SKM-1 treated with dmso at 0.1 percent for 144 hours (cell line): ENCODE data around the gene SUGP2.
A peak's percentile ranks its signal among the peaks of the same experiment; 100 is the strongest.

Source experiments
- DNase-seq: peaks from one replicate; lab custom pipeline; 2025; ENCODE audit not compliant: unreplicated experiment; lab: John Stamatoyannopoulos, UW

SUGP2 gene

DNA sequence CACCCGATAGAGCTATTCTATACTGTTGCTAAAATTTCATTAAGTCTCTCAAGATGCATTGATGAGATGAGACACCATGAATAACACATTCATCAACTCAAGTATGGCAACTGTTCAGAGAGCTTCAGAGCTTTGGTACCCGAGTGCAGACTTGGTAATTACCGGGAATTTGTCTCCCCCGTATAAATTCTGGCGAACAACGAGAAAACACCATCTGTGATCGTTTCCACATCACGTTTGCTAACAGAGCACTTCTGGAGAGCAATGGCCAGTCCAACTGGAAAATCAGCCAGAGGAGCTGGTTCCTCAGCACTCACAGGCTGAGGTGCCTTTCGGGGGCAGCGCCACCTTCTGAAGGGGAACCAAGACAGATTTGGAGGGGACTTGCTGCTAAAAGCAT, 40.2 kb downstream of the SUGP2 start:
- DNase-seq = no peak

DNA sequence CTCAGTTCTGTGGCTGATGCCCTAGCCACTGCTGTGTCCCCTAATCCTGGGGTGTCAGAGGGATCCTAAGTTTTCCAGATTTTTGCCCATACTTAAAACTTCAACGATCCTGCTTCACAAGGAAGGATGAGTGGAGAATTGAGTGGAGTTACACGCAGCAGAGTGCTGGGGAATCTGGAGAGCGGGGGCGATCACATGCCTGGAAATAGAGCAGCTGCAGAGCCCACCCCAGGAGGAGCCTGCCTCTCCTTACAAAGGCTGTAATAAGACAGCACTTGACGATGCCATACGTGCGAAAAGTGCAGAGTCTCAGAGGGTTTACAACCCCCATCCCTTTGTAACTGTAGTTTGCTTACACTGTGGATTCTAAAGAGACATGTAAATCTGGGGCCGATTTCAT, 40.6 kb downstream of the SUGP2 start:
- no peak for DNase-seq

GRCh38 chr19:18991468-18991867, 41.8 kb downstream of the SUGP2 start:
- DNase-seq = no peak

GRCh38 chr19:18991006-18991405, 42.3 kb downstream of the SUGP2 start:
- no peak for DNase-seq

GRCh38 chr19:18990128-18990708, 43.1 kb downstream of the SUGP2 start:
- no peak for DNase-seq

DNA sequence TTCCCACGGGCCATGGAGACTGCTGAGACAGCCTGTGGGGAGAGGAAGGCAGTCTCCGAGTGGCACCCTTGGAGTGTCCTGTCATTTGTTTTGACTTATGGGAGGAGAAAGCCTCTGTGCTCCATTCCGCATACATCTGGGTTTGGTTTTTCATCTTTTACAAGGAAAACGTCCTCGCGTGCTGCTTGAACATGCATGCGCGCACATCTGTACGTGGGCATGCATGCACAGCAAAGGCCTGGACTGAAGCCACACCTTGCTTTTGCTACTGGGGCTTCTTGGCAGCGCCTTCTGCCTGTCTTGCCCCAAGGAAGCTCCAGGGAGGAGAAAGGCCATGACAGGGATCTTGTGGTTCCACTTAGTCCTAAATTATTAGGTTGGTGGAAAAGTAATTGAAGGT, 44.0 kb downstream of the SUGP2 start:
- DNase-seq = no peak

DNA sequence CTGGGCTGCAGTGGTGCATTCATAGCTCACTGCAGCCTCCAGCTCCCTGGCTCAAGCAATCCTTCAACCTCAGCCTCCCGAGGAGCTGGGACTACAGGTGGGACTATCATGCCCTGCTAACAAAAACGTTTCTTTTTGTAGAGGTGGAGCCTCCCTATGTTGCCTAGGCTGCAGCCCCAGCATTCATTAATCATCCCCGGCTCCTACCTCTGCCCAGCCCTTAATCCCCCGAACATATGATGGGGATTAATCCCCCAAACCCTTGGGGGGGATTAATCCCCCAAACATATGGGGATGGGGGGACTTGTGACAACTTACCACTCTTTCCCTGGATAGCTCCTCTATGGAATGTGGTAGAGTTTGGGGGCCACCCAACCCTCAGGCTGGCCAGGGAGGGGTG, 45.9 kb downstream of the SUGP2 start:
- no peak for DNase-seq

DNA sequence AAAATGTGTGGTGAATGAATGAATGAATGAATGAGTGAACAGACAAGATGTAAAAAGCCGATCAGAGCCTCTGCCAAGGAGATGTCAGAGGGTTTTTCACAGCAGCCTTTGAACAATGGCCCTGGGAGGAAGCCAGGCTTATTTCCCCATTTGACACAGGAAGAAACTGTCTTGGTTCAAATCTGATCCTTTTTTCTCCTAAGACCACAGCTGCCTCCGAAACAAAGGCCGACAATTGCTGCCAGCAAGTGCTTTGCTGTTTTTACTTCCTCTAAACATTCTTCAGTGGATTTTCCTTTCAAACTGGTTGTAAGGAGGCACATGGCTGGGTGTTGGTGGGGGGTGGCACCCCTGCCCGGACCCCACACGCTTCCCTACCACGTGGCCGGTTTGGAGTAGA, 48.1 kb downstream of the SUGP2 start:
- DNase-seq = peak; percentile 74

DNA sequence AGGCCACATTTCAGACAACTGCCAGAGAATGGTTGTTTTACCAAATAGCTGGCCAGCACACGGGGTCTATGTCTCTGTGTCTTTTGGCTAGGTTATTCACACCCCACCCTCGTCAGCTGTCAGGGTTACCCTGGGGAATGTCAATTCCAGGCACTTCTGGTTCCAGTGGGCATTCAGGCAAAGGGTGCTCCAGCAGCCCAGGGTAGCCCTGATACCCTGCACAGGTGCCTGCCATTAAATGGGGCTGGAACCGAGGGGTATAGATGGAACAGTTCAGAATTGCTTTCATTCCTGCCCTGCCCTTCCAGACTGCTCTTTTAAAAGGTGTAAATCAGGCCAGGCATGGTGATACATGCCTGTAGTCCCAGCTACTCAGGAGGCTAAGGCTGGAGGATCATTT, 49.1 kb downstream of the SUGP2 start:
- DNase-seq = no peak

DNA sequence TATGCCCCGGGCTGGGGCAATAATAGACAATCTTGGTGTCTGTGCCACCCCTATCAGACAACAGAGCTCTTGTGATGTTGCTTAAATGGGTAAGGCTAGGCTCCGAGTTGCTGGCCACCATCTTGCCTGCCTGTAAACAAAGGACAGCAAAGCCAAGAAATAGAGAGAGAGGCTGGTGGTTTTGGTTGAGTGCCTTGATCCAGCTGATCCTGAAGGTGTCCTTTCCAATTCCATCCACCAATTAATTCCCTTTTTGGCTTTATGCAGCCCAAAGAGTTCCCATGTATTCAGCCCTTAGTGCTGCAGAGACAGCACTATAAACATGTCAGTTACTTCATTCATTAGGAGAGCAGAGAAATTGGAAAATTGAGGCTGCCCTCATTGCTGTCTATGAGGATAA, 50.6 kb downstream of the SUGP2 start:
- no peak for DNase-seq

GRCh38 chr19:18980432-18981020, 52.8 kb downstream of the SUGP2 start:
- DNase-seq = no peak

DNA sequence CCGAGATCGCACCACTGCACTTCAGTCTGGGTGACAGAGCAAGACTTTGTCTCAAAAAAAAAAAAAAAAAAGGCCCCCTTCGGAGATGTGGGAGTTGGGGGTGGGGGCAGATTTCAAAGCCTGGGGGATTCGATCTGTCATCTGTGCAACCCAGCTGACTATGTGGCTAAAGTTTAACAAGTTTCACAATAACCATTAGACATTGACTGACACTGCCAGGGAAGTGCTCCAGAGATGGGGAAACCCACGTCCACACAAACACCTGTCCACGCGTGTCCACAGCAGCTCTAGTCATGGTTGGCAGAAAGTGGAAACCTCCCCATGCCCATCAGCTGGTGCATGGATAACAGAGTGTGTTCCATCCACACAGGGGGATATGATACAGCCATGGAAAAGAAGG, 54.7 kb downstream of the SUGP2 start:
- DNase-seq = no peak

DNA sequence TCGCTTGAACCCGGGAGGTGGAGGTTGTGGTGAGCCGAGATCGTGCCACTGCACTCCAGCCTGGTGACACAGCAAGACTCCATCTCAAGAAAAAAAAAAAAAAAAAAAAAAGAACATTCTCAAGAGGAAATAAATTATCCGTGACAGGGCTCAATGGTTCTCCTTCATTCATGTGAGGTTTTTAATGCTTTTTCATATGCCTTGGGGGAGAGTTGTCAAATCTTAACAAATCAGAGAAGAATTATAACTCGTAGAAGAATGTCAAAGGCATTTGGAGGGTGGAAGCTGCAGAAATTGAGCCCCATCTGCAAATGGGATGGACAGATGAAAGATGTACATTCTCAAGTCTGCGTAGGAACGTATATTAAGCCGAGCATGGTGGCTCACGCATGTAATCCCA, 57.4 kb downstream of the SUGP2 start:
- no peak for DNase-seq

GRCh38 chr19:18975011-18975410, 58.3 kb downstream of the SUGP2 start:
- DNase-seq = peak; percentile 11

- DNase-seq = no peak
Measured at GRCh38 chr19:18972851-18973250, 60.5 kb downstream of the SUGP2 start.

DNA sequence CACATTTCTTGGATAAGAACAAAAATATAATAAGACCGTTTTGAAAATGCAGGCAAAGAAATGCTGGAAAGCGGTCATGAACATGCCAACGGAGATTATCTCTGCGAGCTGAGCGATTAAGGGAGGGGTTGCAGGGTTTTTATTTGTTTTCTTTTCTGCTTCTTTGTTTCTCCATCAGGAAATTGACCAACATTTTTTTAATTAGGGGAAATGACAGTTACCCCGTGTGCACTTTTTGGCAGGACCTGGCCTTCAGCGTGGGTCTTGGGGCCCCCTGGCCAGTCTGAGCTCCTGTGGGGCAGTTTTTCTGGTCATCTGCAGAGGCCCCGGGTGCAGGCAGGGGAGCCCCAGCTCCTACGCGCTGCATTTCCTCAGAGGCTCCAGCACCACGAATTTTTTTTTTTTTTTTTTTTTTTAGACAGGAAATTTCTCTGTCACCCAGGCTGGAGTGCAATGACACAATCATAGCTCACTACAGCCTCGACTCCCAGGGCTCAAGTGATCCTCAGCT, 61.0 kb downstream of the SUGP2 start:
- DNase-seq = peak; percentile 75

GRCh38 chr19:18969931-18970659, 63.2 kb downstream of the SUGP2 start:
- no peak for DNase-seq

GRCh38 chr19:18967358-18968146, 65.8 kb downstream of the SUGP2 start:
- peak; percentile 67 for DNase-seq

GRCh38 chr19:18966307-18966706, 67.0 kb downstream of the SUGP2 start:
- DNase-seq = no peak

DNA sequence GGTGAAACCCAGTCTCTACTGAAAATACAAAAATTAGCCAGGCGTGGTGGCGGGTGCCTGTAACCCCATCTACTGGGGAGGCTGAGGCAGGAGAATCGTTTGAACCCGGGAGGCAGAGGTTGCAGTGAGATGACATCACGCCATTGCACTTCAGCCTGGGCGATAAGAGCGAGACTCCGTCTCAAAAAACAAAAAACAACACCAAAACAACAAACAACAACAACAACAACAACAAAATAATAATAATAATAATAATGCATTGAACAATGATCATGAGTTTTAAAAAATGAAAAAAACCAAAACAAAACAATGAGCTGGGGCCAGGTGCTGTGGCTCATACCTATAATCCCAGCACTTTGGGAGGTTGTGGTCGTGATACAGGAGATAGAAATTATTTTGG, 69.2 kb downstream of the SUGP2 start:
- DNase-seq = no peak

GRCh38 chr19:18961767-18962620, 71.3 kb downstream of the SUGP2 start:
- no peak for DNase-seq
